C4-2B (cell line): ENCODE measurements around the gene PGBD5.

ENCODE experiments used
- H3K27ac ChIP-seq: fragments of 450-650 bp; 2 replicates; pipeline ENCODE4 v1.5.1; 2017
- CTCF ChIP-seq: fragments of 450-650 bp; conservative IDR thresholded peaks from 2 replicates; pipeline ENCODE4 v1.5.1; 2017; ENCODE audit warnings: mild to moderate bottlenecking
- ZFX ChIP-seq: fragments of 450-650 bp; IDR thresholded peaks from 2 replicates; pipeline ENCODE4 v1.6.1; 2017

PGBD5 gene

DNA sequence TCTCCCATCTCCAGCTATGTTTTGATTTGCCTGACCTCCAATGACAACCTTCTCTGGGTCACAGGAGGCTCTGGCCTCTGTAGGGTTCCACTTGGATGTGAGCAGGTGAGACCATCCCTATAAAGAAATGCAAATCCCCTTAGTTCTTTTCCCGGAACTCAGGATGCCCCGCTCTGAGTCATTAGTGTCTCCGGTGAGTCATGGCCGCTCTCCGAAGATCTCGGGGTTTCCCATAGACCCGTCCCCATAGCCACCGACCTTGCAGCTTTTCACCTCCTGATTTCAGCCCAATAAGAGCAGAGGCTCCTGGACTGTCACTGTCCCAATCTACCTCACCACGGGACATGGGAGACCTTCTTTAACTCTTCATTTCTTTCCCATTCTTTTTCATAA lies 98.2 kb downstream of the PGBD5 start:
- no peak overlapping the region for H3K27ac ChIP-seq
- no peak for TF ChIP-seq CTCF

GRCh38 chr1:230326971-230327891 lies 98.9 kb downstream of the PGBD5 start:
- no peak for TF ChIP-seq ZFX
- TF ChIP-seq CTCF = no peak
- no peak overlapping the region for H3K27ac ChIP-seq

- no peak overlapping the region for H3K27ac ChIP-seq
- TF ChIP-seq CTCF = no peak
- no peak for TF ChIP-seq ZFX
Observed at GRCh38 chr1:230323686-230324085, 102.4 kb downstream of the PGBD5 start.

DNA sequence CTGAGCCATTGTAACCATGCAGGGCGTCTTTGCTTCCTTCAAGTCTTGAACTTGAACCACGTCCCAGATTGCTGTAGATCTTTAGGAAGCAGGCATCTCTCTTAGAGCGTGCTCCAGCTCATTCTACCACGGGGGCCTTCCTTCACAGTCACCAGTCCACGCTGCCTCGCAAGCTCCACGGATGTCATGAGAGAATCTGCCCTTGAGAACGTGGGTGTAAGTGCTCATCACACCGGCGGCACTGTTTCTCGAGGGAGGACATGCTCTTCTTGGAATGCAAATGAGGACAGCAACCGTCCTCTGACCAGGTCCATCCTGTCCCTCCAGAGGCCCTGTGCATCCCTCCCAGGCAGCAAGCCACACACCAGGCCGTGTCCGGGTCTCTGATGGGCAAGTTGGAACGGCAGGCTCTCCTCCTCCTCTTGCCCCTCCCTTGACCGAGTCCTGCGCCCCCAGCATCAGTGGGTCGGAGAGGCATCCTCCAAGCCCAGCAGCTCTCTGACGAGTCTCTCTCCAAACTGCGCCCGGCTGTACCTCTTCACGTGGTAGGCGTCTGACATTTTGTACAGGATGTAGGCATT lies 103.1 kb downstream of the PGBD5 start:
- no peak overlapping the region for H3K27ac ChIP-seq
- TF ChIP-seq CTCF = no peak
- no peak for TF ChIP-seq ZFX

DNA sequence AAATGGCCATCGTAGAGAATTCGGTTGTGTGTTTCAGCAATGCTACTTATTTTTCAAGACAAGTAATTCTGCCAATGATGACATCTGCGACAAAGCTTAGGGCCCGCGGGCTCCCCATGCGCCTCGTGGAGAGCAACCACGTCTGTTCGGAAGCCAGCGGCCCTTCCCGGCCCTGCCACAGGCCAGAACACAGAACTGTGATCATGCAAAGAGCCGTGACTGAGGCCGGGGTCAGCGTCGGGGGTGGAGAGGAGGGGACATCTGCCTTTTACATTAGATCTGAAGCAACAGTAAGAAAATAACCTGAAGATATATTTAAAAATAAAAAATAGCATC lies 103.7 kb downstream of the PGBD5 start:
- TF ChIP-seq CTCF (no peak), ZFX (no peak)

GRCh38 chr1:230321741-230322420 lies 104.3 kb downstream of the PGBD5 start:
- TF ChIP-seq ZFX (no peak), CTCF (no peak)
- H3K27ac ChIP-seq = no peak overlapping the region

More for the DNA sequence above, 103.7 kb downstream of the PGBD5 start:
- H3K27ac ChIP-seq = no peak overlapping the region

DNA sequence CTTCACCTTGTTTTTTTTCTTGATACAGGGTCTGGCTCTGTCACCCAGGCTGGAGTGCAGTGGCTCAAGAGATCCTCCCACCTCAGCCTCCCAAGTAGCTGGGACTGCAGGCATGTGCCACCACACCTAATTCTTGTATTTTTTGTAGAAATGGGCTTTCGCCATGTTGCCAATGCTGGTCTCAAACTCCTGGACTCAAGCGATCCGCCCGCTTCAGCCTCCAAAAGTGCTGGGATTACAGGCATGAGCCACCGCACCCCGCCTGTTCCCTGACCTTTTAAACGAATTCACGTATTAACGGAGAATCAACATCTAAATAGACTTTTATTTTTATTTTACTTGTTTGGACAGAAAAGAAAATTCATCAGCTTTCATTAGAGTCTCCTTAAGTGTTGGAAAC lies 104.8 kb downstream of the PGBD5 start:
- TF ChIP-seq CTCF = no peak
- H3K27ac ChIP-seq = no peak overlapping the region
